ENCODE data around the gene ST7.

The ST7 gene

GRCh38 chr7:117069379-117069778, 116.1 kb downstream of the ST7 start:
- DNase-seq: no peak

- DNase-seq: peak; percentile 73
Measured at GRCh38 chr7:117071551-117071950, 118.2 kb downstream of the ST7 start.

GRCh38 chr7:117072620-117073118, 119.4 kb downstream of the ST7 start:
- peak; percentile 88 for DNase-seq

- DNase-seq: no peak
Measured at GRCh38 chr7:117074378-117074777, 121.1 kb downstream of the ST7 start.

GRCh38 chr7:117075934-117076333, 122.6 kb downstream of the ST7 start:
- DNase-seq: no peak

- no peak for DNase-seq
Measured at GRCh38 chr7:117076426-117076943, 123.2 kb downstream of the ST7 start.

- no peak for DNase-seq
Measured at GRCh38 chr7:117077658-117078057, 124.4 kb downstream of the ST7 start.

GRCh38 chr7:117082647-117083046, 129.3 kb downstream of the ST7 start:
- no peak for DNase-seq

- DNase-seq: peak; percentile 68
Measured at GRCh38 chr7:117083648-117084047, 130.3 kb downstream of the ST7 start.

- no peak for DNase-seq
Measured at GRCh38 chr7:117084286-117084685, 131.0 kb downstream of the ST7 start.

- DNase-seq: peak; percentile 26
Measured at GRCh38 chr7:117085275-117085674, 132.0 kb downstream of the ST7 start.

GRCh38 chr7:117085769-117086463, 132.6 kb downstream of the ST7 start:
- no peak for DNase-seq

GRCh38 chr7:117086788-117087187, 133.5 kb downstream of the ST7 start:
- DNase-seq: no peak

- DNase-seq: no peak
Measured at GRCh38 chr7:117087639-117088396, 134.5 kb downstream of the ST7 start.

- no peak for DNase-seq
Measured at GRCh38 chr7:117088623-117089194, 135.4 kb downstream of the ST7 start.

- DNase-seq: peak; percentile 71
Measured at GRCh38 chr7:117090791-117091190, 137.5 kb downstream of the ST7 start.

- no peak for DNase-seq
Measured at GRCh38 chr7:117091721-117092120, 138.4 kb downstream of the ST7 start.

- peak; percentile 66 for DNase-seq
Measured at GRCh38 chr7:117092785-117093184, 139.5 kb downstream of the ST7 start.

GRCh38 chr7:117094457-117094856, 141.2 kb downstream of the ST7 start:
- no peak for DNase-seq

GRCh38 chr7:117095055-117095454, 141.8 kb downstream of the ST7 start:
- DNase-seq: no peak

- no peak for DNase-seq
Measured at GRCh38 chr7:117096330-117096729, 143.0 kb downstream of the ST7 start.

GRCh38 chr7:117096942-117097341, 143.6 kb downstream of the ST7 start:
- DNase-seq: no peak

GRCh38 chr7:117097860-117098259, 144.6 kb downstream of the ST7 start:
- DNase-seq: no peak

- DNase-seq: no peak
Measured at GRCh38 chr7:117098457-117098856, 145.2 kb downstream of the ST7 start.
